Hematopoietic multipotent progenitor cell treated with erythropoietin and hydrocortisone succinate and interleukin-3 and kit ligand, for 17 days (in vitro differentiated cells): Measurements from ENCODE around the gene HES4.
A peak's percentile ranks its signal among the peaks of the same experiment; 100 is the strongest.
"Not testable (repeated sequence)": the region's sequence is repeated elsewhere in the genome, so short reads cannot be mapped to it uniquely, and the experiment has no call there.

Source experiments
- DNase-seq: peaks from one replicate; pipeline ENCODE4 v3.0.0-alpha.2; 2015; ENCODE audit warnings: low spot score

Gene HES4

GRCh38 chr1:1018321-1018685 lies 18.4 kb upstream of the HES4 start:
- DNase-seq: not testable (repeated sequence)

GRCh38 chr1:1017397-1018320 lies 17.8 kb upstream of the HES4 start:
- DNase-seq: not testable (repeated sequence)

DNA sequence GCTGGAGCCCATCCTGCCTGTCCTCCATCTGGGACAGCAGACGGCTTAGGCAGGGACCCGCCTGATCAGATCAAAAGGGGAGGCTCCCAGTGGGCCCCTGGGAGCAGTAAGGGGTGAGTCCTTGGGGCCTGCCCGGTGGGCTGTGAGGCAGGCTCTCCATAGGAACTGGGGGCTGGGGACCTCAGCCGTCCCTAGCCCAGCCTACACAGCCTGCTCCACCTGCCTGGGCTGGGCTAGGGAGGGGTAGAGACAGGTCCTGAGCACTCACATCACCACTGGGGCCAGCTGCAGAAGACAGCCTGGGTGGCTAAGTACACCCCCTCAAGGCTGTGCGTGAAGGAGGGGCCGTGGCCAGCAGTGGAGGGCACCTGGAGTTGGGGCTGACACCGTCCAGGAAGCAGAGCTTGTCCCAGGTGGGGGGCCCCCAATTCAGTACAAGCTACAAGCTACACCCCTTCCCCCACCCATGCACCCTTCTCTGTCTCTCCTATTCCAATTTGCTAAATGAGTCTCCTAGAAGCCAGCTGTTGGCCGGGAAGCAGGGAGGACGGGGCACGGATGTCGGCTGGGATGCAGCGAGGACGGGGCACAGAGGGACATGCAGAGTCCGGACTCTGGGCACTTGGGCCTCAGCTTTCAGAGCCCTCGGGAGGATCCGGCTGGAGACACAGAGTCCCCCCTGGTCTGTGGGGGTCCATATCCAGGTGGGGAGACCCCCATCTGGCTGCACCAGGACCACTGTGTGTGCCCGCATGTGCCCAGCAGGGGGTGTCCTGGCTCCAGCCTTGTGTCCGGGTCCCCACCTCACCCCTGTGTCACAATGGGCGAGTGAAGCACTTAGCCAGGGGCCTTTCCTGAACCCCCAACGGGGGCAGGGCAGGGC lies 15.1 kb upstream of the HES4 start:
- DNase-seq: no peak

GRCh38 chr1:1013922-1014648 lies 14.2 kb upstream of the HES4 start:
- DNase-seq: no peak

GRCh38 chr1:1013105-1013921 lies 13.4 kb upstream of the HES4 start, which contains the start of gene ISG15:
ISG15 (plus strand) TSS chr1:1013497; CDS start chr1:1013574, 77 bp downstream.
- peak; percentile 83 for DNase-seq

DNA sequence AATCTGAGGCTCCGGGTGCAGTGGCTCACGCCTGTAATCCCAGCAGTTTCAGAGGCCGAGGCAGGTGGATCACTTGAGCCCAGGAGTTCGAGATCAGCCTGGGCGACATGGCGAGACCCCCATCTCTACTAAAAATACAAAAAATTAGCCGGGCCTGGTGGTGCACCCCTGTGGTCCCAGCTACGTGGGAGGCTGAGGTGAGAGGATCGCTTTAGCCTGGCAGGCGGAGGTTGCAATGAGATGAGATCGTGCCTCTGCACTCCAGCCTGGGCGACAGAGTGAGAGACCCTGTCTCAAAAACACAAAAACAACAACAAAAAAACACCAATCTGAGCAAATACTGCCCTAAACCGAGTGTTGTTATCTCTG lies 12.8 kb upstream of the HES4 start:
- DNase-seq: not testable (repeated sequence)

DNA sequence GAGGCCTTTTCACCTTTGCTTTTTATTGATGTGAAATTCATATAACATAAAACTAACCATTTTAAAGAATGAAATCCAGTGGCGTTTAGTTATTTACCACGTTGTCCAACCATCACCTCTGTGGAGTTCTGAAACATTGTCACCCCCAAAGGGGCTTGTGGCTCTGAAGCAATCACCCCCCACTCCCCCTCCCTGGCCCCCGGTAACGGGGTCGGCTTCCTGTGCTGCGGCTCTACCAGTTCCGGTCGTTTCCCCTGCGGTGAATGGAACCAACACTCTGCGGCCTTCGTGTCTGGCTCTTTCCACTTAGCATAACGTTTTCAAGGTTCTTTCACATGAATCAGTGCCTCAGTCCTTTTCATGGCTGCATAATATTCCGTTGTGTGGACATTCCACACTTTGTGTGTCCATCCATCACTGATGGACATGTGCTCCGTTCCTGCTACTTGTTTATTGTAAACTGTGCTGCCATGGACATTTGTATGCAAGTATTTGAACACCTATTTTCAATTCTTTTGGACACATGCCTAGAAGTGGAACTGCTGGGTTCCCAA lies 11.6 kb upstream of the HES4 start:
- DNase-seq: no peak

DNA sequence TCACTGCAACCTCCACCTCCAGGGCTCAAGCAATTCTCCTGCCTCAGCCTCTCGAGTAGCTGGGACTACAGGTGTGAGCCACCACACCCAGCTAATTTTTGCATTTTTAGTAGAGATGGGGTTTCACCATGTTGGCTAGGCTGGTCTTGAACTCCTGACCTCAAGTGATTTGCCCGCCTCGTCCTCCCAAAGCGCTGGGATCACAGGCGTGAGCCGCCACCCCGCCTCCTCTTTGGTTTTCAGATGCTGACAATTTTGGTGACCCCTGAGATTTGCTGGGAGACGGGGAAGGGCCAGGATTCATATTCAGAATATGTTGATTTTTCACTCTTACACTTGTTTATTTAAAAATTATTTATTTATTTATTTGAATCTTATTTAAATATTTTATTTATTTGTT lies 10.2 kb upstream of the HES4 start:
- not testable (repeated sequence) for DNase-seq

DNA sequence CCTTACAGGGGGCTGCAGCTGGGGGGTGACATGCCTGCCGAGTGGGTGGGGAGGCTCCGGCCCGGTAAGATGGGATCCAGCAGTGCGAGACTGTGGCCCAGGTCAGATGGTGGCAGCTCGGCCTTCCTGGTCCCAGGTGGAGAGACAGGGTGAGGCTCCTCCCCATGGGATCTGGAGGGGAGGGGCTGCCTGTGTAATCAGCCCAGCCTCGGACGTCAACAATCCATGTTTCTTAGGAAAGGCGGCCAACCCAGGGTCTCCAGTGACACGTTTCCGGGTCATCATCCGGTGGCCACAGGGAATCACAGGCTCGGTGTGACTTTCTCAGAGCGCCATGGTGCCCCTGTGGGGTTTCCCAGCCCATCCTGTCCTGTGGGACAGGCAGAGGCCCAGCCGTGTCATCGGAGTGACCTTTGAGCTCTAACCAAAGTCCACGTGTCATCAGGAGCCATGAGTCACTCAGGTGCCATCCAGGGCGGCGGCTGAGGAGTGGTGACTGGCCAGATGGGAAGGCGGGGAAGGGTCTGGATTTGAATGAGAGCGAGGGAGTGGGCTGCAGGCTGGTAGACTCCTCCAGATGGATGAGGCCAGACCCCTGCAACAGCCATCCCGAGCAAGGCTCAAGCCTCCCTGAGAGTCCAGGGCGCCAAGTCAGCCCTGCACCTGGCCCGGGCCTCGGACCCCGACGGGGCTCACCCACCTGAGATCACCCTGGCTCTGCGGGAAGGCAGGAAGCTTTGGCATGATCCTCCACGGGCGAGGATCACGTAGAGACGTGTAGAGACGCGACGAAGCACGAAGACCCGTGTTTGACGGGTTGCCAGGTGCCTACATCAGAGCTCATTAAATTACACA lies 6.6 kb upstream of the HES4 start:
- DNase-seq: no peak

DNA sequence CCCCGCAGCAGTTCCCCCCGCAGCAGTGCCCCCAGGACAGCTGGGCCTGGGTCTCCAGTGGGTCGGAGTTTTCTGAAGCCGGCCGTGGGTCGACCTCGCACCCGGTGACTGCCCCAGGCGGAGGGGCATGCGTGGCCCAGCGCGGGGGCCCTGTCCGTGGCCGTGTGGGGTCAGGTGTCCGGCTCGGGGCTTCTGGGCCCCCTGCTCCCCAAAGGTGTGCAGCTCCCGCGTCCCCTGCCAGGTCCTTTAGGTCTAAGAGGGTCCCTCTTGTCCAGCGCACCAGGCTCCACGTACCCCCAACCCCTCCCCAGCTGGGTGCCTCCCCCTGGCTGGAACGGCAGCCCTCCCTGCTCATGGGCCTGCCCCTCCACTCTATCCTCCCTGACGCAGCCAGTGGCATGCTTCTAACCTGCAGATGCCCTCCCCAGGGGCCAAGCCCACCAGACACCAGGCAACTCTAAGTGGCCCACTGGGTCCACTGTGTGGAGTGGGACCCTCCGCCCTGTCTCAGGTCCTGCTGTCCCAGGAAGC lies 5.9 kb upstream of the HES4 start:
- no peak for DNase-seq

DNA sequence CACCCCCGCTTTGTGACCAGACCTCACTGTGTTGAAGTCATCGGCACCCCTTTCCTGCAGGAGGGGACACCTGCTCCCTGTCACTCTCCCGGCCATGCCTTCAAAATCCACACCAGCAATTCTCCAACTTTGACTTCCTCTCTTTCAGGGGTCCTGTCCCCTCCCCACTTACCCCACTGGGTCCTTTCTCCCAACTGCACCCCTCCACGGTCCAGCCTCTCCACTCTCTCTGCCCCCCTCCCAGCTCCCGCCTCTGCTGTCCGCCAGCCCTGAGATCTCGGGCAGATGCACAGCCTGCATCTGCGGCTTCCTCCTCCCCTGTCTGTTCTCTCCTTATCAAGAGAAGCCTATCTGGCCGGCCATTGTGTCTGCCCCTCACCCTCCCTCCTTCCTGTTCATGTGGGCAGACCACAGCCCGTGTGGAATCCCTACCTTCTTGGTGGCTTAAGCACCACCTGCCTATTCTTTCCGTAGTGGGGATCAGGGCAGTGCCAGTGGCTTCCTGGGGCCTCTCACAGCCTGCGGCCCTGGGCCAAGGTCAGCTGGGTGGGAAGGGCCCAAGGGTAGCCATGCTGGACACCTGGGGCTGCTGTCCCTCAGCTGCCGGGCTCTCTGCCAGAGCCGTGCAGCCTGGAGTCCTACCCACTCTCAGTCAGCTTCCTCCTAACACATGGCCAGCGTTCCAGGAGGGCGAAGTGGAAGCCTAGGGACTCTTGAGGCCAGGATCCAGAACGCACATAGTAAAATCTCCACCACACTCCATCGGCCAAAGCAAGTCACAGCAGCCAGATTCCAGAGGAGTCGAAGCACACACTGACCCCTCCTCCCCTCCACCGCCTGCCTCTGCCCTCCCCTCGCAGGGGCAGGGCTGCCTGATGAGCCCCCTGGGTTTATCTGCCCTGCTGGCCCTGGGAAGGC lies 5.1 kb upstream of the HES4 start:
- DNase-seq: no peak

GRCh38 chr1:1004420-1004779 lies 4.5 kb upstream of the HES4 start:
- DNase-seq: no peak

GRCh38 chr1:1003618-1004419 lies 3.9 kb upstream of the HES4 start:
- DNase-seq: no peak

DNA sequence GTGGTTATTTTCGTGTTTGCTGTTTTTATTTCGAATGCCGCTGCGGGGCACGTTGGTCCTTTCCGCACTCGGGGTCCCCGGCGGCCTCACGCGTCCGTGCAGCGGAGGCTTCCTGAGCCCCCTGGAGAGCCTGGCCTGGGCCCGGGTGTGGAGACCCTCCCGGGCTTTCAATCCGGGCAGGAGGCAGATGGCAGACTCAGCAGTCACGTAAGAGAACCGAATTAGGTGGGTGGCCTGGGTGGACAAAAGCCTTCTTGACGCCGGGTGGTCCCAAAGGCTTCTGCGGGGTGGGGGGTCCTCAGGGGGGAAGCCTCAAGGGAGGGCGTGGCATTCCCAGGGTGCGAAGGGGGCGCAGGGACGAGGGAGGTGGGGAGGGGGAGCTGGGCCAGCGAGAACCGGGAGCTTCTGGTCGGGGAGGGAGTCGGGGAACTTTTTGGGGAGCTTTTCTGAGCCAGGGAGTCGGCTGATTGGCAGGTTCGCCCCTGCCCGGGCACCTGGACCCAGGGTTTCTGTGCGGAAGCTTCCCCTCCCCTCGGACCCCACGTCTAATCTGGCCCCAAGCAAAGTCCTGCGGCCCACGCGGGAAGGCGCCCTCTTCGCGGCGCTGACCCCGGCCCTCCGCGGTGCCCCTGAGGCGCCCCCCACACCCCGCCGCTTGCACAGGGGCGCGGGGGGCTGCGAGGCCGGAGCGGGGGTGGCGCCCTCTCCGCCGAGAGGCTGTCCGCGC lies 1.3 kb upstream of the HES4 start:
- DNase-seq: no peak

DNA sequence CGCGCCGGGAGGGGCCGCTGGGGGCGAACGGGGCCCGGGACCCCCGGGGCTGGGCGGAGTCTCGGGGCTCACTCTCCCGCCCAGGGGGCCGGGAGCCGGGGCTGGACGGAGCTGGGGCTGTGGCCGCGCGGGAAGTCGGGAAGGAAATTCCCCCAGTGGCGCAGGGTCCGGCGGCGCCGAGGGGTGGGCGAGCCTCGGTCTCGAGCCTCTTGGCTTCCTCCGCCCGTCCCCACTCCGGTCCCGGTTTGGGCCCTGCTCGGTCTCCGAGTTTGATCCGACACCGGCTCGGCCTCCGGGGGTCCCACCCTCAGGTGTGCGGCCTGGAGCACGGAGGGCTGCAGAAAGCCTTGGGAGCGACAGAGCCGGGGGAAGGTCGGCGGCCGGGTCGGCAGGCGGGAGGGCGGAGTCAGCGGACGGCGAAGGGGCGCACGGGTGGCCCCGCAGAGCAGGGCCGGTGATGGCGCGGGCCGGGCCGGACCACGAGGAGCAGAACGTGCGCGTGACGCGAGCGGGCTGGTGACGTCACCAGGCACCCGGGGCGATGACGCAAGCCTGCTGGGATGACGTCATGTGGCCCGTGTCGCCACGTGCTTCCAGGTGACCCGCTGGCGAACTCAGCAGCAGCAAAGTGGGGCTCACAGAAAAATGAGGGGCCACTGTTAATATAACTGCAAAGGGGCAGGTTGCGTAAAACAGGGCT lies 610 bp upstream of the HES4 start:
- peak; percentile 27 for DNase-seq

GRCh38 chr1:998995-999724 lies 737 bp downstream of the HES4 start:
- DNase-seq: no peak
